IMR-90 (cell line): ENCODE measurements around the gene CAMTA1. TPM values are rescaled to one million over a fixed set of nuclear protein-coding genes. Genes with fewer than 3 reads are reported as not detected.

Experiments used
- ATAC-seq: fragments of 200-7000 bp; cut with Tn5 transposase; 2 replicates; pipeline ENCODE4 v1.9.1; 2020; ENCODE audit warnings: low read depth, mild to moderate bottlenecking, moderate library complexity
- BruUV-seq: library from RNA; stranded (reverse); fragments of 400-500 nt; replicated peaks from 2 replicates; lab custom pipeline; 2021; lab: Mats Ljungman, UMichigan
- CTCF ChIA-PET: fragments of 300-600 bp; formaldehyde crosslinking; extraction: SDS; loops from one replicate; lab custom pipeline; 2021; ENCODE audit warnings: antibody characterized with exemption; lab: Yijun Ruan, JAX
- POLR2A ChIA-PET: fragments of 300-600 bp; sonication (Branson Sonifier 250); formaldehyde crosslinking; loops from one replicate; lab custom pipeline; 2022; ENCODE audit warnings: antibody characterized with exemption; ENCODE audit not compliant: unreplicated experiment; lab: Charles Lee
- DNase-seq: peaks from one replicate; pipeline ENCODE4 v3.0.0; 2013
- H2AFZ ChIP-seq: replicated peaks from 2 replicates; pipeline ENCODE3; 2013; ENCODE audit warnings: low read length, mild to moderate bottlenecking; ENCODE audit not compliant: poor library complexity
- H2AK5ac ChIP-seq: 2 replicates; pipeline ENCODE4 v1.6.1; 2013; ENCODE audit warnings: low read depth, low read length, inconsistent platforms
- H2AK9ac ChIP-seq: replicated peaks from 2 replicates; pipeline ENCODE3; 2013; ENCODE audit warnings: mild to moderate bottlenecking, low read depth, low read length, moderate library complexity; ENCODE audit not compliant: poor library complexity
- H2BK120ac ChIP-seq: 2 replicates; pipeline ENCODE4 v1.6.1; 2013; ENCODE audit warnings: low read depth, low read length, inconsistent platforms
- H2BK15ac ChIP-seq: 3 replicates; pipeline ENCODE4 v1.6.1; 2013; ENCODE audit warnings: low read depth, low read length, inconsistent platforms
- H2BK20ac ChIP-seq: 2 replicates; pipeline ENCODE4 v1.6.1; 2013; ENCODE audit warnings: low read depth, mild to moderate bottlenecking, inconsistent platforms, low read length, moderate library complexity
- H2BK5ac ChIP-seq: 2 replicates; pipeline ENCODE4 v1.6.1; 2013; ENCODE audit warnings: mild to moderate bottlenecking, low read depth, low read length, inconsistent platforms; ENCODE audit not compliant: poor library complexity, severe bottlenecking
- H3K14ac ChIP-seq: replicated peaks from 2 replicates; pipeline ENCODE4 v1.6.1; 2013; ENCODE audit warnings: low read depth, low read length, inconsistent platforms
- H3K18ac ChIP-seq: 2 replicates; pipeline ENCODE4 v1.6.1; 2013; ENCODE audit warnings: low read depth, low read length, control low read depth
- H3K23ac ChIP-seq: 2 replicates; pipeline ENCODE4 v1.6.1; 2013; ENCODE audit warnings: low read depth, low read length, inconsistent platforms
- H3K27ac ChIP-seq: 2 replicates; pipeline ENCODE4 v1.5.1; 2013; ENCODE audit warnings: mild to moderate bottlenecking, control low read depth, low read length; ENCODE audit not compliant: insufficient read depth
- H3K27me3 ChIP-seq: 2 replicates; pipeline ENCODE4 v1.6.1; 2013; ENCODE audit warnings: low read length; ENCODE audit not compliant: control insufficient read depth, insufficient read depth
- H3K36me3 ChIP-seq: 2 replicates; pipeline ENCODE4 v1.6.1; 2013; ENCODE audit warnings: low read length, mixed read lengths; ENCODE audit not compliant: control insufficient read depth, insufficient read depth
- H3K4ac ChIP-seq: 2 replicates; pipeline ENCODE4 v1.6.1; 2013; ENCODE audit warnings: low read depth, low read length, inconsistent platforms
- H3K4me1 ChIP-seq: 2 replicates; pipeline ENCODE4 v1.6.1; 2013; ENCODE audit warnings: low read length, mixed read lengths; ENCODE audit not compliant: control insufficient read depth, insufficient read depth
- H3K4me2 ChIP-seq: 2 replicates; pipeline ENCODE4 v1.6.1; 2013; ENCODE audit warnings: low read depth, mild to moderate bottlenecking, control low read depth, low read length, moderate library complexity
- H3K4me3 ChIP-seq: 2 replicates; pipeline ENCODE4 v1.5.1; 2013; ENCODE audit warnings: low read depth, mild to moderate bottlenecking, control low read depth, low read length, moderate library complexity; ENCODE audit not compliant: insufficient read depth
- H3K56ac ChIP-seq: 2 replicates; pipeline ENCODE4 v1.6.1; 2013; ENCODE audit warnings: low read length, inconsistent platforms; ENCODE audit not compliant: insufficient read depth; ENCODE audit errors: extremely low read depth
- H3K79me1 ChIP-seq, 2 experiments: 2 replicates each; pipeline ENCODE4 v1.6.1; 2013; ENCODE audit warnings: low read length in 2 of 2, inconsistent platforms in 1 of 2, low read depth in 1 of 2
- H3K9ac ChIP-seq: 2 replicates; pipeline ENCODE4 v1.6.1; 2013; ENCODE audit warnings: low read depth, low read length, control low read depth
- H3K9me1 ChIP-seq: 2 replicates; pipeline ENCODE4 v1.6.1; 2013; ENCODE audit warnings: low read length, inconsistent platforms; ENCODE audit not compliant: insufficient read depth
- H3K9me3 ChIP-seq: 2 replicates; pipeline ENCODE4 v1.6.1; 2013; ENCODE audit warnings: low read length; ENCODE audit not compliant: control insufficient read depth, insufficient read depth
- H4K20me1 ChIP-seq: 2 replicates; pipeline ENCODE4 v1.6.1; 2013; ENCODE audit warnings: low read length, inconsistent platforms; ENCODE audit not compliant: insufficient read depth
- H4K5ac ChIP-seq: 2 replicates; pipeline ENCODE4 v1.6.1; 2013; ENCODE audit warnings: mild to moderate bottlenecking, low read depth, low read length, control low read depth
- H4K8ac ChIP-seq, 2 experiments: 2 replicates each; pipeline ENCODE4 v1.6.1; 2013; ENCODE audit warnings: low read depth in 2 of 2, low read length in 2 of 2, control low read depth in 1 of 2, inconsistent platforms in 1 of 2
- H4K91ac ChIP-seq: 2 replicates; pipeline ENCODE4 v1.6.1; 2013; ENCODE audit warnings: low read depth, low read length, inconsistent platforms; ENCODE audit not compliant: insufficient read depth
- BHLHE40 ChIP-seq: fragments of 150-350 bp; IDR thresholded peaks from 2 replicates; pipeline ENCODE4 v1.6.1; 2016; ENCODE audit warnings: mild to moderate bottlenecking, low read depth, low read length
- CHD1 ChIP-seq: IDR thresholded peaks from 2 replicates; pipeline ENCODE4 v1.6.1; 2012; ENCODE audit warnings: low read depth, low read length, improper control_type of control experiment
- CTCF ChIP-seq: conservative IDR thresholded peaks from 2 replicates; pipeline ENCODE4 v1.5.1; 2012; ENCODE audit warnings: mild to moderate bottlenecking, low read depth, low read length, improper control_type of control experiment
- ELK1 ChIP-seq: fragments of 150-350 bp; IDR thresholded peaks from 2 replicates; pipeline ENCODE4 v1.6.1; 2016; ENCODE audit warnings: low read depth, mild to moderate bottlenecking, low read length, moderate library complexity, borderline replicate concordance
- MAFK ChIP-seq: IDR thresholded peaks from 2 replicates; pipeline ENCODE4 v1.6.1; 2012; ENCODE audit warnings: low read depth, low read length, improper control_type of control experiment
- NFE2L2 ChIP-seq: fragments of 150-350 bp; IDR thresholded peaks from 2 replicates; pipeline ENCODE4 v1.6.1; 2016; ENCODE audit warnings: low read depth, mild to moderate bottlenecking, low read length
- RCOR1 ChIP-seq: IDR thresholded peaks from 2 replicates; pipeline ENCODE4 v1.6.1; 2012; ENCODE audit warnings: mild to moderate bottlenecking, low read length, improper control_type of control experiment; ENCODE audit not compliant: insufficient replicate concordance
- RFX5 ChIP-seq: IDR thresholded peaks from 2 replicates; pipeline ENCODE4 v1.8.0; 2012; ENCODE audit warnings: low read depth, mild to moderate bottlenecking, low read length, moderate library complexity
- SMC3 ChIP-seq: fragments of 150-350 bp; IDR thresholded peaks from 2 replicates; pipeline ENCODE4 v1.6.1; 2016; ENCODE audit warnings: low read depth, mild to moderate bottlenecking, antibody characterized with exemption, low read length, moderate library complexity
- USF2 ChIP-seq: fragments of 150-350 bp; IDR thresholded peaks from 2 replicates; pipeline ENCODE4 v1.6.1; 2017; ENCODE audit warnings: mild to moderate bottlenecking, antibody characterized with exemption, low read length, low read depth
- WGBS, 2 experiments: methylation state at CpG; one replicate each; pipeline versions ENCODE4 v1.1.5 to v1.1.7; 2013; ENCODE audit warnings: missing lambda C conversion rate in 2 of 2; ENCODE audit not compliant: insufficient read length in 1 of 2; ENCODE audit errors: extremely low coverage in 2 of 2; 5-methylcytosine and 5-hydroxymethylcytosine counted together
- dilution Hi-C: fragments of 300-500 bp; cut with HindIII; formaldehyde crosslinking; loops from one replicate; pipeline ENCODE4 v1.14.3; 2018; ENCODE audit warnings: low sequenced_read_pairs; ENCODE audit not compliant: unreplicated experiment
- in situ Hi-C: fragments of 300-500 bp; cut with MboI; formaldehyde crosslinking; loops from 3 replicates; pipeline ENCODE4 v1.14.3; 2019; ENCODE audit warnings: low sequenced_read_pairs, inconsistent platforms, mixed read lengths
- intact Hi-C: fragments of 100-400 bp; cut with micrococcal nuclease; formaldehyde crosslinking; loops from 2 replicates; pipeline ENCODE4 v1.10.0; 2022
- polyA plus RNA-seq, 3 experiments: library from polyadenylated mRNA; depleted of rRNA; stranded (reverse); fragments of >200 nt; gene quantifications; 2 replicates each; pipeline ENCODE4 v1.2.3, GENCODE V29; 2012; ENCODE audit warnings: low replicate concordance in 1 of 3
- total RNA-seq: library from RNA; depleted of rRNA; stranded (reverse); fragments of >200 nt; gene quantifications from 2 replicates; pipeline ENCODE4 v1.2.3, GENCODE V29; 2012

Gene CAMTA1
- total and polyA plus RNA-seq, 2 of the 4 experiments (the other 2 are of a cell fraction), result 35.5 to 74.3 TPM

GRCh38 chr1:7401814-7402547 is 616.7 kb downstream of the CAMTA1 start (continued):
- no peak for TF ChIP-seq CTCF
- peak; percentile 48 for TF ChIP-seq RCOR1

GRCh38 chr1:7402548-7402850 is 617.2 kb downstream of the CAMTA1 start:
- TF ChIP-seq USF2, result no peak
- TF ChIP-seq NFE2L2, result no peak
- no peak for TF ChIP-seq BHLHE40
- TF ChIP-seq CHD1, result no peak
- TF ChIP-seq ELK1, result no peak
- no peak for TF ChIP-seq SMC3
- TF ChIP-seq RFX5, result no peak
- TF ChIP-seq RCOR1, result no peak
- no peak for TF ChIP-seq MAFK
- Histone ChIP-seq H2BK120ac (peak overlapping the region; percentile 64), H2AK9ac (peak overlapping the region; percentile 30), H3K56ac (no peak overlapping the region; the same call in 1 of the 2 replicates), H2BK20ac (peak overlapping the region; percentile 81), H3K18ac (peak overlapping the region; percentile 81), H3K14ac (peak overlapping the region; percentile 8; the same call in 1 of the 2 replicates), H3K27ac (peak overlapping the region; percentile 35), H3K9me3 (peaks cover 2% of the 10 kb centered on the region; the same call in 1 of the 2 replicates), H3K4me1 (peaks cover 8% of the 10 kb centered on the region), H3K4ac (peak overlapping the region; percentile 39), H3K36me3 (no peaks in the 10 kb centered on the region), H4K20me1 (no peaks in the 10 kb centered on the region), H4K91ac (peak overlapping the region; percentile 83), H3K9ac (no peak overlapping the region), H2BK5ac (peak overlapping the region; percentile 68), H3K4me3 (no peak overlapping the region), H4K8ac (peak overlapping the region; percentile 5 to 47), H3K23ac (no peak overlapping the region), H2AK5ac (peak overlapping the region; percentile 83), H3K27me3 (no peaks in the 10 kb centered on the region), H2AFZ (peak overlapping the region; percentile 9), H4K5ac (peak overlapping the region; percentile 57), H3K4me2 (no peak overlapping the region), H2BK15ac (peak overlapping the region; percentile 62; the same call in 2 of the 3 replicates), H3K79me1 (no peaks in the 10 kb centered on the region), H3K9me1 (peaks cover 9% of the 10 kb centered on the region; the same call in 1 of the 2 replicates)
- dilution Hi-C loops, result no loop called here
- in situ Hi-C loops, result no loop called here
- no CpG with 5 or more reads among the region's 2 CpGs for WGBS, 2 experiments
- ChIA-PET POLR2A (no interaction called here), CTCF (interaction anchor here (0.6 kb wide), 1 partner anchor 49 kb away, joined by 3 read pairs; no protein-coding TSS in a partner anchor)
- DNase-seq, result no peak
- intact Hi-C loops, result loop anchor here (5.0 kb wide), 2 partner anchors 70 to 105 kb away; no protein-coding TSS in a partner anchor
- ATAC-seq, result no peak
- BruUV-seq, result no TSS peak
